Measurements from ENCODE around the gene RYR1.
"Not testable (repeated sequence)": the region's sequence is repeated elsewhere in the genome, so short reads cannot be mapped to it uniquely, and the experiment has no call there.

The RYR1 gene

DNA sequence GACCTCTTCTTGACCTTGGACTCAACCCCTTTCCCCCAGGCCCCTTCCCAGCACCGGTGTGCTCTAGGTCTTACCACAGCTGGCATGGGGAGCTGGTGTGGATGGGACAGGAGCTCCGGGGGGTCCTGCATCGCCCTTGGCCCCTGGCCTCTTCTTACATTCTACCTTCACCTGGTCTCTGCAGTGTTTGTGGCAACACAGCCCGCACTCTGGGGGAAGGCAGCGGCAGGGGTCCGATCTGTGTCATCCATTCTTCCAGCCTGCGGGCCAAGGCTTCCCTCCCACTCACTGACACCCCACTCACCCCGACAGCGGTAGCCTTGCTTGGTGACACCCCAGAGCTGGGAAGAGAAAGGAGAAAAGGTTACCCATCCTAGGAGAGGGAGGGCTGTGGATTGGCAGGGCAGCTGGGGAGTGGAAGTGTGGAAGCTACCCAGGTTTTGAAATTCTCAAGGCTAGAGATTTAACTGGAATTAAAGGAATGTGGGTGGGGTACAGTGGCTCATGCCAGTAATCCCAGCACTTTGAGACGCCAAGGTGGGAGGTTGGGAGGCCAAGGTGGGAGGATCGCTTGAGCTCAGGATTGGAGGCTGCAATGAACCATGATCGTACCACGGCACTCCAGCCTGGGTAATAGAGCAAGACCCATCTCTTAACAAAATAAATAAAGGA lies 22.3 kb upstream of the RYR1 start:
- no peak overlapping the region for H3K4me3 ChIP-seq (ENCODE audit: low read depth, low read length)
- no peak for DNase-seq (ENCODE audit: low read depth)
- TF ChIP-seq, protein P1, sequence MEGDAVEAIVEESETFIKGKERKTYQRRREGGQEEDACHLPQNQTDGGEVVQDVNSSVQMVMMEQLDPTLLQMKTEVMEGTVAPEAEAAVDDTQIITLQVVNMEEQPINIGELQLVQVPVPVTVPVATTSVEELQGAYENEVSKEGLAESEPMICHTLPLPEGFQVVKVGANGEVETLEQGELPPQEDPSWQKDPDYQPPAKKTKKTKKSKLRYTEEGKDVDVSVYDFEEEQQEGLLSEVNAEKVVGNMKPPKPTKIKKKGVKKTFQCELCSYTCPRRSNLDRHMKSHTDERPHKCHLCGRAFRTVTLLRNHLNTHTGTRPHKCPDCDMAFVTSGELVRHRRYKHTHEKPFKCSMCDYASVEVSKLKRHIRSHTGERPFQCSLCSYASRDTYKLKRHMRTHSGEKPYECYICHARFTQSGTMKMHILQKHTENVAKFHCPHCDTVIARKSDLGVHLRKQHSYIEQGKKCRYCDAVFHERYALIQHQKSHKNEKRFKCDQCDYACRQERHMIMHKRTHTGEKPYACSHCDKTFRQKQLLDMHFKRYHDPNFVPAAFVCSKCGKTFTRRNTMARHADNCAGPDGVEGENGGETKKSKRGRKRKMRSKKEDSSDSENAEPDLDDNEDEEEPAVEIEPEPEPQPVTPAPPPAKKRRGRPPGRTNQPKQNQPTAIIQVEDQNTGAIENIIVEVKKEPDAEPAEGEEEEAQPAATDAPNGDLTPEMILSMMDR (conservative IDR thresholded peaks at IDR 0.05; ENCODE audit: low read depth, low read length) = no peak

DNA sequence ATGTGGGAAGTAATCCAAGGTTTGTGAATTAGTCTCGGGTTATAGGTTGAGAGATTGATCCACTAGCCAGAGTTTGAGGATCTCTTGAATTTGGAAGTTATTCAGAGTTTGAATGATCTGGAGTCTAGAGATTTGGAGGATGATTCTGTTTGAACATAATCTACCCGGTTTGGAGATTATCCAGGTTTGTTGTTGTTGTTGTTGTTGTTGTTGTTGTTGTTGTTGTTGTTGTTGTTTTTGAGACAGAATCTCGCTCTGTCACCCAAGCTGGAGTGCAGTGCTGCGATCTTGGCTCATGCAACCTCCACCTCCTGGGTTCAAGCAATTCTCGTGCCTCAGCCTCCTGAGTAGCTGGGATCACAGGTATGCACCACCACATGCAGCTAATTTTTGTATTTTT lies 21.6 kb upstream of the RYR1 start:
- not testable (repeated sequence) for H3K4me3 ChIP-seq (ENCODE audit: low read depth, low read length); DNase-seq (ENCODE audit: low read depth)

DNA sequence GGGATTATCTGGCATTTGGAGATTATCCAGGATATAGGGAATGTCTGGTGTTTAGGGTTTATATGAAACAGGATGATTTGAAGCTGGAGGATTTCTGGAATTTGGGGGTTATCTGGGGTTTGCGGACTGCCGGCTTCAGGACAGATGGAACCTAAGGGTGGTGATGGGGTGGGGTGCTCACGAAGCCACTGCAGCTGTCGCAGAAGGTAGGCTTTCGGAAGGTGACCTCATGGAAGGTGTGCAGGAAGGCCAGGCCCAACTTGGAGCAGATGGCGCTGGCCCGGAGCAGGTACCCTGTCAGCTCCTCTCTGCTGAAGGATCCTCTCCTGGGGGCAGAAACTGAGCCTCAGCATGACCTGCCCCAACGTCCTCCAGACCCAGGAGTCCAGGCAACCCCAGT lies 21.0 kb upstream of the RYR1 start:
- no peak for DNase-seq (ENCODE audit: low read depth)
- H3K4me3 ChIP-seq (ENCODE audit: low read depth, low read length) = no peak overlapping the region
- TF ChIP-seq, protein P1 (conservative IDR thresholded peaks at IDR 0.05; ENCODE audit: low read depth, low read length) = no peak

DNA sequence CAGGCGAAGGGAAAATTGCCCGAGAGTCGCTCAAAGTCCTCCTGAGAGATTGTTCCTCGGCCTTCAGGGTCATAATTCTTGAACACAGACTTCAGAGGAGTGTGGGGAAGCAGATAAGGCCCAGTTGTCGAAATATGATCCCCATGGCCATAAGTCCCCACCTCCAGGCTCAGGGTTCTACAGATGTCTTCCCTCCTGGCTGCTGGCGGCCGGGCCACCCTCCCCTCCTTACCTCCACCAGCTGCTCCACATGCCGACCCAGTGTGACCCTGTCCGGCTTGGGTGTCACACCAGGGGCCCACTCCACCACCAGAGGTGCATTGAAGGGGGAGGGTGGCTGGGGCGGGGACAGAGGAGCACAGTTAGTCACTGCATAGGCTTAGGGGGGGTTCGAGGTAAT lies 20.5 kb upstream of the RYR1 start:
- TF ChIP-seq, protein P1 (conservative IDR thresholded peaks at IDR 0.05; ENCODE audit: low read depth, low read length) = no peak
- H3K4me3 ChIP-seq (ENCODE audit: low read depth, low read length) = no peak overlapping the region
- DNase-seq (ENCODE audit: low read depth) = no peak

DNA sequence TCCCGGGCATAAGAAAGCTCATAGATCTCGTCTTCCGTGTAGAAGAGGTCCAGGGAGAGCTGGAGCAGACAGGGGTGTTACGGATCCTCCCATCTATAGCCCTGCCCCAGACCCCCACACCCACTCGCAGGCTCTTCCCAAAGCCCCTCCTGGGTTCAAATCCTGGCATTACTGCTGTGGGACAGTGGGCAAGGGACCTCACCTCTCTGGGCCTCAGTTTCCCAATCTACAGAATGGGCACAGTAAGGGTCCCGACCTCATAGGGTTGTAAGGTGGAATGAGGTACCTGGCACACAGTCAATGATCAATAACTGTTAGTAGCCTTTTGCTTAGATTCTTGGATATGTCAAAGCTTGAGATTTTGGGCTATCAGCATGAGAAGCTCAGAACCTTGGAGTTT lies 20.1 kb upstream of the RYR1 start:
- TF ChIP-seq, protein P1 (conservative IDR thresholded peaks at IDR 0.05; ENCODE audit: low read depth, low read length) = no peak
- no peak overlapping the region for H3K4me3 ChIP-seq (ENCODE audit: low read depth, low read length)
- DNase-seq (ENCODE audit: low read depth) = no peak

DNA sequence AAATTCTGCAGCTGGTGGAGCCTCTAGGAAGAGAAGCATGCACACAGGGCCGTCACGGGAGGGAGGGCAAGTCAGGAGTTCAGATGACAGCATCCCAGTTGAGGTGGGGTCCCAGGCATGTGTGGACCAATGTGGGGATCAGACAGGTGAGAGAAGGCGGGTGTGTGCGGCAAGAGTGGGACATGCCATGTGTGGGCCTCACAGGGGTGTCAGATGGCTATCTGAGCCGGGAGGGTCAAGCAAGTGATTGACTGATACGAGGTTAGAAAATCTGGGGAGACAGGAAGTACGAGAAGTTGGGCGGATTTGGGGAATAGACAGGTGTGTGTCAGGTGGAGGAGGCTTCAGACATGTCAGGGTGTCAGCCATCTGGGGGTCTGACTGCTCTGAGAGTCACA lies 16.3 kb upstream of the RYR1 start:
- no peak for DNase-seq (ENCODE audit: low read depth)
- H3K4me3 ChIP-seq (ENCODE audit: low read depth, low read length) = no peak overlapping the region
- TF ChIP-seq, protein P1 (conservative IDR thresholded peaks at IDR 0.05; ENCODE audit: low read depth, low read length) = no peak

DNA sequence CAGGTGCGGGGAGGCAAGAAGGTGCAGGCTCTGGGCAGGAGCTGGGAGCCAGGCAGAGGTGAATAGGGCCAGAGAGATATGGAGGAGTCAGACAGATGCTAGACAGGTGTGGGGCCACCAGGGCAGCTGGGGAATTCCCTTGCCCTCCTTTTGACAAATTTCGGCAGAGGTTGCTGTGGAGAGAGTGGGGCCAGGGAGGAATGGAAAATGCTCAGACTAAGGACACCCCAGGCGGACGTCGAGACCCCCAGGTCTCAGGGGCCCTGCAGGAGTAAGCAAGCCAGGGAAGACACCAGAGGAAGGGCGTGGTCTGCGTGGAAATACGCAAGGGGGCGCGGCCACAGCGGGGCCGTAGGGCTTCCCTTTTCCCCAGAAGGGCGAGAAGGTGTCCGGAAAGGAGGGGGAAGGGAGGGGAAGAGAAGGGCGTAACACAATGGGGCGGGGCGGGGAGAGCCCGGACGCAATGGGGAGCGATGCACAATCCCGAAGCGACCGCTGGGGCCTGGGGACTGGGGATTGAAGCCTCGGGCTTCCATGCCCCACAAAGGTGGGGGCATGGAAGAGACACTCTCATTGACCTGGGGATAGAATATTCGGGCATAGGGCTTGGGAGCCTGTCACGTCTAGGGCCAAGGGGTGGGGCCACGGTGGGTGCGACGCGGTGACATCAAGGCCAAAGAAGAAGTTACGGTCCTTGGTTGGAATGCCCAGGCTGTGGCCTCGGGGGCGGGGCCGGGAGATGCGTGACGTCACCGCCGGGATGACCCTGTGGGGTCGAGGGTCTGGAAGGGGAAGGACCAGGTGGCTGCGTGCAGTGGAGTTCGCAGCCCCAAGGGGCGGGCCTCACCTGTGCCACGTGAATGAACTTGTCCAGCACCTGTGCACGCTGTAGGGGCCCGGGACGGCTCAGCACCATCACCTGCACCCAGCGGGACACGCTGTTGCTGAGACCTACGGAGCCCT lies 15.7 kb upstream of the RYR1 start:
- TF ChIP-seq, protein P1 (conservative IDR thresholded peaks at IDR 0.05; ENCODE audit: low read depth, low read length) = no peak

More for the DNA sequence above, 15.7 kb upstream of the RYR1 start:
- DNase-seq (ENCODE audit: low read depth) = no peak
- H3K4me3 ChIP-seq (ENCODE audit: low read depth, low read length) = no peak overlapping the region

Measured in choroid plexus epithelial cell (primary cell).